H1 (cell line): ENCODE measurements around the gene GSTCD. TPM values are rescaled to one million over a fixed set of nuclear protein-coding genes. Genes with fewer than 3 reads are reported as not detected.

ENCODE experiments used
- CTCF ChIA-PET: fragments of 300-600 bp; sonication (Branson Sonifier 250); formaldehyde crosslinking; loops from one replicate; lab custom pipeline; 2021; ENCODE audit not compliant: partially characterized antibody; lab: Charles Lee
- POLR2A ChIA-PET: fragments of 300-600 bp; sonication (Branson Sonifier 250); formaldehyde crosslinking; loops from one replicate; lab custom pipeline; 2021; ENCODE audit warnings: inconsistent platforms; ENCODE audit not compliant: partially characterized antibody; lab: Charles Lee
- DNase-seq, 2 experiments: peaks; one replicate each; pipeline versions ENCODE4 v3.0.0 to v3.0.0-alpha.2; 2010 to 2022; ENCODE audit warnings: low spot score in 2 of 2, low read depth in 1 of 2, mixed read lengths in 1 of 2
- FAIRE-seq: peaks from 2 replicates; lab custom pipeline; 2011; peaks lifted over from hg19 to GRCh38; lab: Jason Lieb, UNC
- H2AFZ ChIP-seq: 2 replicates; pipeline ENCODE4 v1.8.1; 2012; ENCODE audit warnings: low read length, inconsistent platforms
- H2AK5ac ChIP-seq: 2 replicates; pipeline ENCODE4 v1.6.1; 2013; ENCODE audit warnings: low read depth, low read length
- H2BK120ac ChIP-seq: replicated peaks from 2 replicates; pipeline ENCODE3; 2013; ENCODE audit warnings: low read depth, low read length, inconsistent platforms
- H2BK12ac ChIP-seq: 2 replicates; pipeline ENCODE4 v1.6.1; 2013; ENCODE audit warnings: low read depth, low read length
- H2BK15ac ChIP-seq: 2 replicates; pipeline ENCODE4 v1.6.1; 2013; ENCODE audit warnings: low read length
- H2BK20ac ChIP-seq: 2 replicates; pipeline ENCODE4 v1.6.1; 2013; ENCODE audit warnings: low read length
- H2BK5ac ChIP-seq: 2 replicates; pipeline ENCODE4 v1.6.1; 2013; ENCODE audit warnings: low read depth, low read length
- H3K14ac ChIP-seq: 2 replicates; pipeline ENCODE4 v1.6.1; 2013; ENCODE audit warnings: inconsistent platforms; ENCODE audit not compliant: insufficient read length
- H3K18ac ChIP-seq: 2 replicates; pipeline ENCODE4 v1.6.1; 2013; ENCODE audit warnings: low read length; ENCODE audit errors: extremely low read depth
- H3K23ac ChIP-seq: 2 replicates; pipeline ENCODE4 v1.6.1; 2013; ENCODE audit warnings: inconsistent platforms; ENCODE audit not compliant: insufficient read length
- H3K23me2 ChIP-seq: 2 replicates; pipeline ENCODE4 v1.6.1; 2013; ENCODE audit warnings: low read depth, low read length
- H3K27ac ChIP-seq: 2 replicates; pipeline ENCODE4 v1.6.1; 2011; ENCODE audit warnings: low read depth, low read length, inconsistent platforms
- H3K27me3 ChIP-seq, 4 experiments: replicated peaks in 1 of 4; 1 replicate in 1 of 4; 2 replicates in 3 of 4; pipeline versions ENCODE4 v1.6.1 to v1.8.1; 2011 to 2013; ENCODE audit warnings: low read length in 3 of 4, mild to moderate bottlenecking in 3 of 4, inconsistent platforms in 2 of 4, mixed read lengths in 2 of 4, moderate library complexity in 1 of 4; ENCODE audit not compliant: control insufficient read depth in 3 of 4, insufficient read depth in 3 of 4; ENCODE audit errors: extremely low read depth in 1 of 4
- H3K36me3 ChIP-seq, 4 experiments: 2 replicates each; pipeline versions ENCODE4 v1.6.1 to v1.8.1; 2011 to 2013; ENCODE audit warnings: mild to moderate bottlenecking in 4 of 4, low read length in 3 of 4, moderate library complexity in 2 of 4, control low read depth in 1 of 4, inconsistent platforms in 1 of 4; ENCODE audit not compliant: insufficient read depth in 4 of 4, control insufficient read depth in 2 of 4
- H3K4ac ChIP-seq: replicated peaks from 2 replicates; pipeline ENCODE3; 2013; ENCODE audit warnings: low read length, low read depth, mixed read lengths, inconsistent platforms; ENCODE audit not compliant: insufficient read length
- H3K4me1 ChIP-seq, 4 experiments: replicated peaks in 1 of 4; 1 replicate in 1 of 4; 2 replicates in 3 of 4; pipeline versions ENCODE4 v1.6.1 to v1.8.1; 2011 to 2013; ENCODE audit warnings: low read length in 3 of 4, inconsistent platforms in 2 of 4, mixed read lengths in 1 of 4; ENCODE audit not compliant: insufficient read depth in 4 of 4, control insufficient read depth in 3 of 4
- H3K4me2 ChIP-seq, 2 experiments: 2 replicates each; pipeline versions ENCODE4 v1.6.1 to v1.8.1; 2011 to 2013; ENCODE audit warnings: low read depth in 2 of 2, low read length in 2 of 2, control low read depth in 1 of 2, inconsistent platforms in 1 of 2, mild to moderate bottlenecking in 1 of 2; ENCODE audit not compliant: insufficient read depth in 1 of 2
- H3K4me3 ChIP-seq, 4 experiments: fragments of 200-600, 300-600 bp in 1 of 4; sonication (generic), shearing (Covaris generic), sonication (Bioruptor Twin) in 1 of 4; 2 replicates each; pipeline versions ENCODE4 v1.5.1 to v1.8.1; 2011 to 2016; ENCODE audit warnings: low read length in 4 of 4, low read depth in 3 of 4, control low read depth in 2 of 4, inconsistent platforms in 2 of 4, mild to moderate bottlenecking in 2 of 4, mixed read lengths in 1 of 4, moderate library complexity in 1 of 4; ENCODE audit not compliant: insufficient read depth in 2 of 4; ENCODE audit errors: extremely low read depth in 1 of 4
- H3K56ac ChIP-seq: replicated peaks from 2 replicates; pipeline ENCODE3; 2013; ENCODE audit warnings: low read depth, mild to moderate bottlenecking, mixed read lengths, low read length, inconsistent platforms; ENCODE audit not compliant: insufficient read length
- H3K79me1 ChIP-seq: 2 replicates; pipeline ENCODE4 v1.6.1; 2013; ENCODE audit warnings: low read depth, low read length, control low read depth
- H3K79me2 ChIP-seq, 2 experiments: 2 replicates each; pipeline versions ENCODE4 v1.6.1 to v1.8.1; 2012 to 2013; ENCODE audit warnings: low read length in 2 of 2, mild to moderate bottlenecking in 2 of 2, inconsistent platforms in 1 of 2; ENCODE audit not compliant: insufficient read depth in 2 of 2, control insufficient read depth in 1 of 2
- H3K9ac ChIP-seq, 4 experiments: replicated peaks in 1 of 4; 1 replicate in 1 of 4; 2 replicates in 3 of 4; pipeline versions ENCODE4 v1.6.1 to v1.8.1; 2011 to 2013; ENCODE audit warnings: low read depth in 3 of 4, low read length in 3 of 4, control low read depth in 2 of 4, mild to moderate bottlenecking in 2 of 4, moderate library complexity in 2 of 4, inconsistent platforms in 1 of 4; ENCODE audit errors: extremely low read depth in 1 of 4
- H3K9me3 ChIP-seq, 2 experiments: 2 replicates each; pipeline versions ENCODE4 v1.6.1 to v1.8.1; 2012 to 2013; ENCODE audit warnings: mild to moderate bottlenecking in 2 of 2, moderate library complexity in 2 of 2, control low read depth in 1 of 2, inconsistent platforms in 1 of 2, low read depth in 1 of 2, low read length in 1 of 2, mixed read lengths in 1 of 2; ENCODE audit not compliant: insufficient read depth in 2 of 2
- H4K20me1 ChIP-seq, 2 experiments: replicated peaks in 1 of 2; 2 replicates each; pipeline versions ENCODE3 to v1.8.1; 2011 to 2013; ENCODE audit warnings: inconsistent platforms in 2 of 2, low read length in 2 of 2, mild to moderate bottlenecking in 1 of 2; ENCODE audit not compliant: insufficient read depth in 2 of 2, control insufficient read depth in 1 of 2
- H4K5ac ChIP-seq: 2 replicates; pipeline ENCODE4 v1.6.1; 2013; ENCODE audit warnings: low read length, low read depth, mixed read lengths, inconsistent platforms; ENCODE audit not compliant: insufficient read length
- H4K8ac ChIP-seq: 2 replicates; pipeline ENCODE4 v1.8.0; 2013; ENCODE audit warnings: mild to moderate bottlenecking, moderate library complexity, low read length, inconsistent platforms; ENCODE audit not compliant: insufficient read depth; ENCODE audit errors: extremely low read depth
- H4K91ac ChIP-seq: replicated peaks from 2 replicates; pipeline ENCODE3; 2013; ENCODE audit warnings: low read length, mixed read lengths, inconsistent platforms; ENCODE audit not compliant: insufficient read length
- BACH1 ChIP-seq: IDR thresholded peaks from 2 replicates; pipeline ENCODE4 v1.6.1; 2012; ENCODE audit warnings: low read length, improper control_type of control experiment
- FOSL1 ChIP-seq: IDR thresholded peaks from 2 replicates; pipeline ENCODE4 v1.6.1; 2011; ENCODE audit warnings: mild to moderate bottlenecking, low read depth, low read length, moderate library complexity; ENCODE audit not compliant: insufficient read depth
- HDAC2 ChIP-seq, 2 experiments: fragments of 300-600 bp in 1 of 2; sonication (generic) in 1 of 2; IDR thresholded peaks; 2 replicates each; pipeline ENCODE4 v1.6.1; 2011 to 2012; ENCODE audit warnings: low read depth in 2 of 2, low read length in 2 of 2, mild to moderate bottlenecking in 2 of 2, moderate library complexity in 2 of 2, borderline replicate concordance in 1 of 2, inconsistent platforms in 1 of 2
- POLR2AphosphoS5 ChIP-seq: IDR thresholded peaks from 2 replicates; pipeline ENCODE4 v1.6.1; 2011; ENCODE audit warnings: low read depth, low read length
- RAD21 ChIP-seq, 2 experiments: IDR thresholded peaks in 1 of 2; conservative IDR thresholded peaks in 1 of 2; 2 replicates each; pipeline ENCODE4 v1.6.1; 2011; ENCODE audit warnings: low read depth in 2 of 2, low read length in 2 of 2, improper control_type of control experiment in 1 of 2, inconsistent platforms in 1 of 2, mild to moderate bottlenecking in 1 of 2, moderate library complexity in 1 of 2
- polyA plus RNA-seq, 7 experiments: library from polyadenylated mRNA; depleted of rRNA in 3 of 7; stranded (reverse) in 5 of 7; unstranded in 2 of 7; fragments of >200 nt in 5 of 7; fragments of 200-250 nt in 2 of 7; gene quantifications; 1 replicate in 5 of 7; 2 replicates in 1 of 7; 4 replicates in 1 of 7; pipeline versions ENCODE4 v1.2.1 to v1.2.3, GENCODE V29; 2011 to 2013; ENCODE audit warnings: missing spikeins in 2 of 7, mixed read lengths in 2 of 7
- total RNA-seq: library from RNA; stranded (reverse); fragmentation: NEBNext Ultra II Directional; extraction: Animal tissue kit (Norgen Biotek cat#: 25700); gene quantifications from 2 replicates; pipeline ENCODE4 v1.2.1, GENCODE V29; 2021
- TF ChIP-seq, protein P1 (sequence below): IDR thresholded peaks from 2 replicates; pipeline ENCODE4 v1.6.1; 2012; ENCODE audit warnings: inconsistent platforms

Gene GSTCD
- total and polyA plus RNA-seq, 2 of the 8 experiments (the other 6 are each of a cell fraction or from before 2014, with no cell fraction given), result 8.5 to 24.6 TPM

DNA sequence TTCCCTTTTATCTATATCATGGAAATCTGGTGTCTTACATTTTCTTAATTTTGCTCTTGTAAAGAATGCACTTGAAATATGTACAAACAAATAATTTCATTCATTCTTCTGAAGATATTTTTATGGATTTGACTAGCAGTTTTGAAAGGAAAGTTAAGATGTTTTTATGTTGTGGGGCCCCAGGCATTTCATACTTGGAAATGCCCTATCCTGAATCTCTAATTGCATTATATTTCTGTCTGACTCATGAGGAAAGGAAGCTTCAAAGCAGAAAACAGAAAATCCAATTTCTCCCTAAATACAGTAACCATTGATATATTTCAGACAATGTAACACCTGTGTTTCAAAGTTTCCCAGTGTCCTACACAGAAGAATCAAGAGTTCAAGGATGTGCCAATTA is 113.5 kb downstream of the GSTCD start:
- Histone ChIP-seq H3K79me1 (no peaks in the 10 kb centered on the region), H2AK5ac (no peak overlapping the region), H3K56ac (no peak overlapping the region), H3K4me1 (no peaks in the 10 kb centered on the region), H3K9me3 (no peaks in the 10 kb centered on the region), H2BK120ac (no peak overlapping the region), H3K4me3 (no peak overlapping the region), H4K20me1 (no peaks in the 10 kb centered on the region), H4K8ac (no peak overlapping the region), H2BK15ac (no peak overlapping the region), H3K36me3 (no peaks in the 10 kb centered on the region; a peak in 1 of 8 replicates), H2BK5ac (no peak overlapping the region), H3K23ac (no peak overlapping the region), H2BK20ac (no peak overlapping the region), H3K79me2 (no peaks in the 10 kb centered on the region), H3K14ac (no peak overlapping the region), H4K5ac (no peak overlapping the region), H3K4me2 (no peak overlapping the region), H3K9ac (no peak overlapping the region), H4K91ac (no peak overlapping the region), H2BK12ac (no peak overlapping the region), H3K27ac (no peak overlapping the region), H2AFZ (no peak overlapping the region), H3K4ac (no peak overlapping the region), H3K27me3 (no peaks in the 10 kb centered on the region), H3K23me2 (no peaks in the 10 kb centered on the region), H3K18ac (no peak overlapping the region)
- TF ChIP-seq BACH1 (no peak), FOSL1 (no peak), POLR2AphosphoS5 (no peak), HDAC2 (IDR thresholded peaks at IDR 0.05; ENCODE audit: borderline replicate concordance in 1 of 2, low read depth in 2 of 2, low read length in 2 of 2) (no peak), RAD21 (IDR thresholded peaks at IDR 0.05 in 1 of 2, conservative IDR thresholded peaks at IDR 0.05 in 1 of 2; ENCODE audit: low read depth in 2 of 2, low read length in 2 of 2) (no peak)
- TF ChIP-seq, protein P1, sequence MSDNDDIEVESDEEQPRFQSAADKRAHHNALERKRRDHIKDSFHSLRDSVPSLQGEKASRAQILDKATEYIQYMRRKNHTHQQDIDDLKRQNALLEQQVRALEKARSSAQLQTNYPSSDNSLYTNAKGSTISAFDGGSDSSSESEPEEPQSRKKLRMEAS, result no peak
- ChIA-PET CTCF (no interaction called here), POLR2A (no interaction called here)
- FAIRE-seq (no peak), DNase-seq (no peak)
